Nephron (organoid): ENCODE data around the gene KLF12.

Source experiments
- H3K27ac Mint-ChIP-seq, 3 experiments: 2 replicates each; pipeline ENCODE4 v1.8.0; 2020; ENCODE audit warnings: mixed read lengths in 3 of 3, mild to moderate bottlenecking in 2 of 3, moderate library complexity in 1 of 3
- H3K27me3 Mint-ChIP-seq: 2 replicates; pipeline ENCODE4 v1.8.0; 2021; ENCODE audit warnings: low read depth, mild to moderate bottlenecking, moderate library complexity, mixed read lengths
- H3K36me3 Mint-ChIP-seq: 2 replicates; pipeline ENCODE4 v1.8.0; 2020; ENCODE audit warnings: low read depth, mixed read lengths
- H3K4me1 Mint-ChIP-seq: 2 replicates; pipeline ENCODE4 v1.8.0; 2020; ENCODE audit warnings: mixed read lengths
- H3K4me3 Mint-ChIP-seq, 3 experiments: 2 replicates each; pipeline ENCODE4 v1.8.0; 2020; ENCODE audit warnings: mild to moderate bottlenecking in 3 of 3, mixed read lengths in 3 of 3, moderate library complexity in 2 of 3
- H3K9me3 Mint-ChIP-seq: 2 replicates; pipeline ENCODE4 v1.8.0; 2020; ENCODE audit warnings: mixed read lengths
- TF ChIP-seq, protein P1 (sequence below), 3 experiments: fragments of 200-600 bp; sonication (generic); IDR thresholded peaks; one replicate each; pipeline ENCODE4 v1.5.0; 2021; ENCODE audit warnings: antibody characterized with exemption in 3 of 3; ENCODE audit not compliant: unreplicated experiment in 3 of 3

The KLF12 gene

DNA sequence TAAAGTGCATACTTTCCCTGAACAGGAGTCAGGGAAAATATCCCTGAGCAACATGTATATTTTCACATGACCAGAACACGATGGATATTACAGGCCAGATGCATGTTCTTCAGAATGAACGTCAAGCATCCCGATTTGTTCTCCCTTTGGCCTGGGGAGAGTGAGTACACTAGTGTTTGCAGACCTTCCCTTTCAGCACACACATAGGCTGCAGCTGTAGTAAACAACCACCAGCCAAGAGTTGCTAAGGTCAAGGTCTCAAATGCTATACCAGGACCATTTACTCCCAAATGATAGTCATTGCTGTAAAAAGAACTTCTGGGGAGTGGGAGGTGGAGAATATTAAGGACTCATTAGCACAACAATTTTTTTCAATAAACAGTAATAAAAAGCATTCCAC lies 3.0 kb downstream of the KLF12 start:
- Mint-ChIP-seq H3K36me3 (no peaks in the 10 kb centered on the region), H3K9me3 (no peaks in the 10 kb centered on the region), H3K4me1 (peaks cover 48% of the 10 kb centered on the region), H3K27me3 (no peaks in the 10 kb centered on the region), H3K27ac (peak overlapping the region; percentile 83 to 100 (median 93)), H3K4me3 (peak overlapping the region; percentile 72 to 95 (median 84))
- TF ChIP-seq, protein P1, sequence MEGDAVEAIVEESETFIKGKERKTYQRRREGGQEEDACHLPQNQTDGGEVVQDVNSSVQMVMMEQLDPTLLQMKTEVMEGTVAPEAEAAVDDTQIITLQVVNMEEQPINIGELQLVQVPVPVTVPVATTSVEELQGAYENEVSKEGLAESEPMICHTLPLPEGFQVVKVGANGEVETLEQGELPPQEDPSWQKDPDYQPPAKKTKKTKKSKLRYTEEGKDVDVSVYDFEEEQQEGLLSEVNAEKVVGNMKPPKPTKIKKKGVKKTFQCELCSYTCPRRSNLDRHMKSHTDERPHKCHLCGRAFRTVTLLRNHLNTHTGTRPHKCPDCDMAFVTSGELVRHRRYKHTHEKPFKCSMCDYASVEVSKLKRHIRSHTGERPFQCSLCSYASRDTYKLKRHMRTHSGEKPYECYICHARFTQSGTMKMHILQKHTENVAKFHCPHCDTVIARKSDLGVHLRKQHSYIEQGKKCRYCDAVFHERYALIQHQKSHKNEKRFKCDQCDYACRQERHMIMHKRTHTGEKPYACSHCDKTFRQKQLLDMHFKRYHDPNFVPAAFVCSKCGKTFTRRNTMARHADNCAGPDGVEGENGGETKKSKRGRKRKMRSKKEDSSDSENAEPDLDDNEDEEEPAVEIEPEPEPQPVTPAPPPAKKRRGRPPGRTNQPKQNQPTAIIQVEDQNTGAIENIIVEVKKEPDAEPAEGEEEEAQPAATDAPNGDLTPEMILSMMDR (IDR thresholded peaks at IDR 0.05; ENCODE audit: unreplicated experiment in 3 of 3), result no peak

DNA sequence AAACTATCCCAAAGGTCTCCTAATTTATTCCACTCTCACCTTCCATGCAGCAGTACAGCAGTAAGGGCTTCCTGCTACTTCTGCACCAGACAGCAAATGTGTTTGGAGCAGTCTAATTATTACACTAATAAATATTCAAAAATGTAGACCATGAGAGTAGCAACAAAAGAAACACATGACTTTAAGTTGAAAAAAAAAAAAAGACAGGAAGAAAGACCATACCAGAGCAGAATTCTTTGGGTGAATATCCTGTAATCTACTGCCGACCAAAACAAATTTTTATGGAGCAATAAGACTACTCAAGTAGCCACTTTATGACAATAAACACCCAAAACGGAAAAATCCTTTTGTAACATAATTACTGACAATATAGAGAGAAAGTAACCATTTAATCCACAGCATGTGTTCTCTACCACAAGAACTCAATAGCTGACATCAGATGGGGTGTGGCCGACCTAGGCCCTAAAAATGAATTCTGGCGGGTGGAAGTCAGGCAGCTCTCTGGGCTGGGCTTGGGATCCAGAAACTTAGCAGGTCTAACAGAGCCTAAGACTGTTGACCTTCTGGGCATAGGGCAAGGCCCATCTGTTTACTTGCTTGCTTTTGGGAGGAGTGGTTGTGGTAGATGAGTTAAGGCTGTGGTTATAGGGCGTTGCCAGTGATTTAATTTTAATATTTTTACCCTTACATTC lies 4.6 kb downstream of the KLF12 start:
- Mint-ChIP-seq H3K36me3 (no peaks in the 10 kb centered on the region), H3K4me1 (peaks cover 48% of the 10 kb centered on the region), H3K9me3 (no peaks in the 10 kb centered on the region), H3K4me3 (peak overlapping the region; percentile 14 to 65 (median 32)), H3K27me3 (no peaks in the 10 kb centered on the region), H3K27ac (peak overlapping the region; percentile 72 to 93 (median 83))
- TF ChIP-seq, protein P1 (IDR thresholded peaks at IDR 0.05; ENCODE audit: unreplicated experiment in 3 of 3), result no peak

DNA sequence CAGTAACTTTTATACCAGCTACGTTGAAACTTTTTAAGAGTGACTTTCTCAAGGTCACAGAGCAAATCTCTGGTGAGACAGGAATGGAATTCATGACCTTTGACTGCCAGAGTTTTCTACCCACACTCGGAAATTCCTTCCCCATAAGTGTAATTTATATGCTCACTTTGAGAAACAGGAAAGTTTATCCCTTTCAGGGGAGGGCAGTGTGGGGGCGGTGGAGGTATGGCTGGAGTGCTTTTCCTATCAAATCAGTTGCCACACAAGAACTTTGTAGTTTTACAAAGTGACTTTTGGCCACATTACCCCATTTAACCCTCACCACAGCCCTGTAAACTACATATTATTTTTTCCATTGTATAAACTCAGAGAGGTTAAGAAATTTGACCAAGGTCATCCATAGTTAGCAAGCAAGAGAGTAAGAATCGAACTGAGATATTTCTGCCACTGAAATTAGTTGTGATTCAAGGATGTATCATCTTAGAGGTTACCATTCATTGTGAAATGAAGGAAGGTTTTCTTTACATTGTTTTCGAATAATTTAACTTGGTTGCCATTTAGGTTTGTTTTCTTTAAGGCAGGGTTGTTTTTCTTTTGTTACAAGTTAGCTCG lies 5.9 kb downstream of the KLF12 start:
- peaks cover 48% of the 10 kb centered on the region for H3K4me1 Mint-ChIP-seq

DNA sequence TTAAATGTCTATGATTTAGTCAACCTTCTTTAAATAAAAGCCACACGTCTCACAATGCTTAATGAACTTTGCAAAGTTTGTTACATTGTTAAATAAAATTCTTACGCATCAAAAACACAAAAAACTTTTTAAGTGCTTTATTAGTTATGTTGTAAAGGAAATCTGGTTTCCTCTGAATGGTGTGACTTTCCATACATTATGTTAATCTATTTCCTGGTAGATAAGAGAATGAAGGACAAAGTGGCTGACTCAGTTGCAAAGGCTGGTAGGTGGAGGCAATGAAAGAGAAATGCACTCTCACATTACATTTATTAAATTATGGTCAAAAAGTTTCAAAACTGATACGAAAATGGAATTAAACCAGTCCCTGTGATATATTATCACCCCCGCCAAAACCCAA lies 15.9 kb downstream of the KLF12 start:
- peaks cover 73% of the 10 kb centered on the region for H3K36me3 Mint-ChIP-seq
- no peaks in the 10 kb centered on the region for H3K4me1 Mint-ChIP-seq
- peaks cover 4% of the 10 kb centered on the region for H3K27me3 Mint-ChIP-seq
- no peak overlapping the region for H3K27ac Mint-ChIP-seq
- no peak overlapping the region for H3K4me3 Mint-ChIP-seq
- TF ChIP-seq, protein P1 (IDR thresholded peaks at IDR 0.05; ENCODE audit: unreplicated experiment in 3 of 3), result no peak
- H3K9me3 Mint-ChIP-seq, result peaks cover 54% of the 10 kb centered on the region

More for the DNA sequence above, 5.9 kb downstream of the KLF12 start:
- peak overlapping the region in 1 of 3 experiments; percentile 32 for H3K4me3 Mint-ChIP-seq
- H3K27ac Mint-ChIP-seq, result peak overlapping the region; percentile 42 to 93 (median 47)
- peaks cover 3% of the 10 kb centered on the region for H3K9me3 Mint-ChIP-seq
- H3K36me3 Mint-ChIP-seq, result peaks cover 4% of the 10 kb centered on the region
- no peaks in the 10 kb centered on the region for H3K27me3 Mint-ChIP-seq
- TF ChIP-seq, protein P1 (IDR thresholded peaks at IDR 0.05; ENCODE audit: unreplicated experiment in 3 of 3), result no peak

DNA sequence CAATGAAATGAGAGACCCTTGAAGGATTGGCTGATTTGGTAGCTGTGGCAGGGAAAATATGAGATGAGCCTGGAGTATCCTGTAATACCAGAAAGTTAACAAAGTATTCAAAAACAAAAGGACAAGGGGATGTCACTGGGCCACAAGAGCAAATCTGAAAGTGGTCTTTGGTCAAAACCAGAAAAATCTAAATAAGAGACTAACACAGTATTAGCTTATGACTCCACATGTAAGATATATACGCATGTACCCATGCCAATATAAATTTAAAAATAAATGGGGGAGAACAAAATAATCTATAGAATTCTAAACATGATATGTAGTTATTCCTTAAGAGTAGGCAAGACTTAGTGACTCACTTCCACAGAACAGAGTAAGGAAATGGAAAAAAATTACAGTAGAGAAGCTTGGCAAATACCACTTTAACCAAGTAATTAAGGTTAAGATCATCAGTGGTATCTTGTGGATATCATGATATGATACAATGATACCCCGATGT lies 16.9 kb downstream of the KLF12 start:
- TF ChIP-seq, protein P1 (IDR thresholded peaks at IDR 0.05; ENCODE audit: unreplicated experiment in 3 of 3), result no peak
- Mint-ChIP-seq H3K4me3 (no peak overlapping the region), H3K27me3 (peaks cover 4% of the 10 kb centered on the region), H3K4me1 (no peaks in the 10 kb centered on the region), H3K9me3 (peaks cover 56% of the 10 kb centered on the region), H3K27ac (no peak overlapping the region), H3K36me3 (peaks cover 78% of the 10 kb centered on the region)
